Body of pancreas (tissue), 4 donors: ENCODE measurements around the gene SNX21. TPM values are rescaled to one million over a fixed set of nuclear protein-coding genes. Genes with fewer than 3 reads are reported as not detected.
"Not testable (repeated sequence)": the region's sequence is repeated elsewhere in the genome, so short reads cannot be mapped to it uniquely, and the experiment has no call there.

Experiments used
- ATAC-seq: fragments of 150-250 bp; one replicate; pipeline ENCODE4 v1.9.1; 2016
- DNase-seq, 4 donors: peaks; one replicate each; pipeline ENCODE4 v3.0.0-alpha.2; 2019
- H3K27ac ChIP-seq, 4 donors: fragments of 200-600 bp; sonication (generic); 1 replicate in 3 of 4; 2 replicates in 1 of 4; pipeline versions ENCODE4 v1.5.1 to v1.6.1; 2016 to 2019; ENCODE audit warnings: mild to moderate bottlenecking in 1 of 4, mixed read lengths in 1 of 4, moderate library complexity in 1 of 4
- H3K27me3 ChIP-seq, 2 donors: fragments of 200-600 bp; sonication (generic); one replicate each; pipeline ENCODE4 v1.6.0; 2016; ENCODE audit warnings: mild to moderate bottlenecking in 1 of 2
- H3K36me3 ChIP-seq, 2 donors: fragments of 200-600 bp; sonication (generic); replicated peaks in 1 of 2; 2 replicates each; pipeline ENCODE4 v1.5.1; 2016; ENCODE audit warnings: low read depth in 2 of 2; ENCODE audit not compliant: insufficient read depth in 1 of 2
- H3K4me1 ChIP-seq: fragments of 200-600 bp; sonication (generic); one replicate; pipeline ENCODE4 v1.6.0; 2016
- H3K4me3 ChIP-seq, 2 donors: fragments of 200-600 bp; sonication (generic); 1 replicate in 1 of 2; 2 replicates in 1 of 2; pipeline ENCODE4 v1.5.1; 2016 to 2019
- H3K9me3 ChIP-seq, 3 donors: fragments of 200-600 bp; sonication (generic); 1 replicate in 2 of 3; 2 replicates in 1 of 3; pipeline ENCODE4 v1.5.1; 2016
- CTCF ChIP-seq, 7 experiments: fragments of 450-650 bp in 4 of 7; fragments of 200-600 bp in 3 of 7; sonication (generic) in 3 of 7; IDR thresholded peaks; one replicate each; pipeline ENCODE4 v1.5.1; 2016 to 2019; ENCODE audit warnings: antibody characterized with exemption in 7 of 7
- POLR2A ChIP-seq, 3 donors: fragments of 450-650 bp; IDR thresholded peaks; one replicate each; pipeline ENCODE4 v1.6.1; 2016; ENCODE audit warnings: antibody characterized with exemption in 3 of 3, mild to moderate bottlenecking in 2 of 3
- WGBS, 2 donors: methylation state at CpG; one replicate each; pipeline ENCODE4 v1.1.5; 2017; 5-methylcytosine and 5-hydroxymethylcytosine counted together
- intact Hi-C: fragments of 100-400 bp; cut with DNase I; formaldehyde crosslinking; loops from one replicate; pipeline ENCODE4 v1.15.1; 2023
- total RNA-seq, 2 donors: library from RNA; depleted of rRNA; stranded (reverse); fragments of >200 nt; gene quantifications; one replicate each; pipeline ENCODE4 v1.1.0, GENCODE V29; 2016

Gene SNX21
- total RNA-seq, 2 donors from 2014 or later, result 42.8 to 46.5 TPM

- no peak for TF ChIP-seq CTCF (IDR thresholded peaks at IDR 0.05)
- no peak for TF ChIP-seq POLR2A (IDR thresholded peaks at IDR 0.05)
- intact Hi-C loops, result no loop called here
- Histone ChIP-seq H3K9me3 (no peaks in the 10 kb centered on the region), H3K27me3 (peaks cover 0 to 7% of the 10 kb centered on the region in 2 donors), H3K27ac (no peak overlapping the region), H3K4me3 (no peak overlapping the region), H3K4me1 (peaks cover 21% of the 10 kb centered on the region), H3K36me3 (no peaks in the 10 kb centered on the region)
- WGBS, 2 donors, result 36 to 53% methylated on average over 2 of the region's 2 CpGs
- DNase-seq (no peak), ATAC-seq (no peak)
These were observed 5.0 kb upstream of the SNX21 start for GRCh38 chr20:45828589-45828988.

GRCh38 chr20:45829673-45830106, 3.9 kb upstream of the SNX21 start:
- H3K27ac ChIP-seq, DNase-seq, H3K27me3 ChIP-seq, ATAC-seq, H3K9me3 ChIP-seq, H3K36me3 ChIP-seq, H3K4me3 ChIP-seq, intact Hi-C loops: not testable (repeated sequence)
- H3K4me1 ChIP-seq, result peaks cover 20% of the 10 kb centered on the region
- WGBS, 2 donors, result 79 to 89% methylated on average over 4 of the region's 4 CpGs

- H3K27me3 ChIP-seq, result no peaks in the 10 kb centered on the region
- 81 to 92% methylated on average over 4 of the region's 4 CpGs for WGBS, 2 donors
- ATAC-seq (no peak), DNase-seq (no peak)
- no peak overlapping the region for H3K4me3 ChIP-seq
- H3K9me3 ChIP-seq, result no peaks in the 10 kb centered on the region
- no peaks in the 10 kb centered on the region for H3K36me3 ChIP-seq
- peaks cover 24% of the 10 kb centered on the region for H3K4me1 ChIP-seq
- intact Hi-C loops, result no loop called here
- no peak for TF ChIP-seq POLR2A (IDR thresholded peaks at IDR 0.05)
- TF ChIP-seq CTCF (IDR thresholded peaks at IDR 0.05), result no peak
- peak overlapping the region in 3 of 4 donors; percentile 75 to 89 (median 79) for H3K27ac ChIP-seq
These were observed 980 bp upstream of the SNX21 start for GRCh38 chr20:45832619-45833018.

- Histone ChIP-seq H3K27ac (peak overlapping the region; percentile 72 to 89 (median 77)), H3K9me3 (no peaks in the 10 kb centered on the region), H3K4me1 (peaks cover 24% of the 10 kb centered on the region), H3K27me3 (no peaks in the 10 kb centered on the region), H3K36me3 (no peaks in the 10 kb centered on the region), H3K4me3 (peak overlapping the region; percentile 47 to 68)
- intact Hi-C loops, result no loop called here
- TF ChIP-seq POLR2A (IDR thresholded peaks at IDR 0.05) (peak in 2 of 3 donors; percentile 25 to 27), CTCF (IDR thresholded peaks at IDR 0.05) (no peak)
- peak; percentile 76 for ATAC-seq
- 5% methylated on average over 55 of the region's 71 CpGs; no CpG with 5 or more reads in 1 of the 2 donors for WGBS, 2 donors
- DNase-seq, result peak; percentile 57 to 74 (median 63)
These were observed 541 bp downstream of the SNX21 start for GRCh38 chr20:45833883-45834796.

- intact Hi-C loops, result no loop called here
- no peaks in the 10 kb centered on the region for H3K27me3 ChIP-seq
- no peaks in the 10 kb centered on the region for H3K36me3 ChIP-seq
- ATAC-seq (no peak), DNase-seq (no peak)
- H3K4me1 ChIP-seq, result peaks cover 24% of the 10 kb centered on the region
- WGBS, 2 donors, result 85 to 87% methylated on average over 6 to 13 of the region's 14 CpGs
- H3K27ac ChIP-seq, result peak overlapping the region in 2 of 4 donors; percentile 79 to 89
- no peak for TF ChIP-seq CTCF (IDR thresholded peaks at IDR 0.05)
- TF ChIP-seq POLR2A (IDR thresholded peaks at IDR 0.05), result no peak
- H3K9me3 ChIP-seq, result no peaks in the 10 kb centered on the region
- H3K4me3 ChIP-seq, result no peak overlapping the region
These were observed 1.2 kb downstream of the SNX21 start for GRCh38 chr20:45834797-45835161.
